Measurements from ENCODE around the gene AAMDC. TPM values are rescaled to one million over a fixed set of nuclear protein-coding genes. Genes with fewer than 3 reads are reported as not detected.
A peak's percentile ranks its signal among the peaks of the same experiment; 100 is the strongest.
"Not testable (repeated sequence)": the region's sequence is repeated elsewhere in the genome, so short reads cannot be mapped to it uniquely, and the experiment has no call there.

Gene AAMDC
- total RNA-seq, 4 donors from 2014 or later = 14.4 to 30.7 TPM; not detected in 2

- intact Hi-C loops (cut with DNase I; ENCODE audit: low total_unique reads) = no loop called here
- TF ChIP-seq POLR2AphosphoS5 (IDR thresholded peaks at IDR 0.05) (peak; percentile 59 to 83 (median 79)), EP300 (IDR thresholded peaks at IDR 0.05; ENCODE audit: low read depth) (no peak), POLR2A (IDR thresholded peaks at IDR 0.05) (peak; percentile 49)
- TF ChIP-seq, protein P1, sequence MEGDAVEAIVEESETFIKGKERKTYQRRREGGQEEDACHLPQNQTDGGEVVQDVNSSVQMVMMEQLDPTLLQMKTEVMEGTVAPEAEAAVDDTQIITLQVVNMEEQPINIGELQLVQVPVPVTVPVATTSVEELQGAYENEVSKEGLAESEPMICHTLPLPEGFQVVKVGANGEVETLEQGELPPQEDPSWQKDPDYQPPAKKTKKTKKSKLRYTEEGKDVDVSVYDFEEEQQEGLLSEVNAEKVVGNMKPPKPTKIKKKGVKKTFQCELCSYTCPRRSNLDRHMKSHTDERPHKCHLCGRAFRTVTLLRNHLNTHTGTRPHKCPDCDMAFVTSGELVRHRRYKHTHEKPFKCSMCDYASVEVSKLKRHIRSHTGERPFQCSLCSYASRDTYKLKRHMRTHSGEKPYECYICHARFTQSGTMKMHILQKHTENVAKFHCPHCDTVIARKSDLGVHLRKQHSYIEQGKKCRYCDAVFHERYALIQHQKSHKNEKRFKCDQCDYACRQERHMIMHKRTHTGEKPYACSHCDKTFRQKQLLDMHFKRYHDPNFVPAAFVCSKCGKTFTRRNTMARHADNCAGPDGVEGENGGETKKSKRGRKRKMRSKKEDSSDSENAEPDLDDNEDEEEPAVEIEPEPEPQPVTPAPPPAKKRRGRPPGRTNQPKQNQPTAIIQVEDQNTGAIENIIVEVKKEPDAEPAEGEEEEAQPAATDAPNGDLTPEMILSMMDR (IDR thresholded peaks at IDR 0.05) = peak in 3 of 5 experiments; percentile 17 to 46 (median 37)
- peaks cover 8 to 51% (median 16%) of the 10 kb centered on the region in 4 donors for H3K4me1 ChIP-seq
Observed at GRCh38 chr11:77819411-77819920, 1.5 kb upstream of the AAMDC start.

GRCh38 chr11:77819921-77820564 is 901 bp upstream of the AAMDC start:
- Histone ChIP-seq H3K4me3 (peak overlapping the region; percentile 95 to 100 (median 100)), H3K27ac (peak overlapping the region; percentile 96 to 99 (median 98)), H3K27me3 (no peaks in the 10 kb centered on the region), H3K36me3 (no peaks in the 10 kb centered on the region), H3K4me1 (peaks cover 8 to 51% (median 16%) of the 10 kb centered on the region in 4 donors), H3K9me3 (peaks cover 0 to under 1% of the 10 kb centered on the region in 2 donors)
- peak; percentile 53 for DNase-seq
- TF ChIP-seq POLR2AphosphoS5 (IDR thresholded peaks at IDR 0.05) = no peak
- TF ChIP-seq POLR2A (IDR thresholded peaks at IDR 0.05) = no peak
- TF ChIP-seq, protein P1 (IDR thresholded peaks at IDR 0.05) = no peak
- no peak for TF ChIP-seq EP300 (IDR thresholded peaks at IDR 0.05; ENCODE audit: low read depth)
- WGBS, 2 donors (ENCODE audit: low coverage in 1 of 2) = 0% methylated on average over 2 to 53 of the region's 55 CpGs
- intact Hi-C loops (cut with DNase I; ENCODE audit: low total_unique reads) (no loop called here), in situ Hi-C loops (cut with MboI; ENCODE audit: low pct_ligation_motif_present in 1 of 4, low pct_unique_long_range_greater_than_20kb in 1 of 4, low sequenced_read_pairs in 3 of 4) (loop anchor here in 1 of 4 donors (10.0 kb wide), 1 partner anchor 175 kb away; the partner anchor contains the start of gene INTS4)

More at GRCh38 chr11:77819411-77819920, 1.5 kb upstream of the AAMDC start:
- peak; percentile 89 for DNase-seq
- H3K27me3 ChIP-seq = no peaks in the 10 kb centered on the region
- in situ Hi-C loops (cut with MboI; ENCODE audit: low pct_ligation_motif_present in 1 of 4, low pct_unique_long_range_greater_than_20kb in 1 of 4, low sequenced_read_pairs in 3 of 4) = no loop called here
- peak overlapping the region; percentile 96 to 99 (median 98) for H3K27ac ChIP-seq
- 0% methylated on average over 6 to 19 of the region's 19 CpGs for WGBS, 2 donors (ENCODE audit: low coverage in 1 of 2)
- peak overlapping the region; percentile 95 to 100 (median 100) for H3K4me3 ChIP-seq
- peaks cover 0 to 5% of the 10 kb centered on the region in 2 donors for H3K9me3 ChIP-seq
- H3K36me3 ChIP-seq = no peaks in the 10 kb centered on the region

DNA sequence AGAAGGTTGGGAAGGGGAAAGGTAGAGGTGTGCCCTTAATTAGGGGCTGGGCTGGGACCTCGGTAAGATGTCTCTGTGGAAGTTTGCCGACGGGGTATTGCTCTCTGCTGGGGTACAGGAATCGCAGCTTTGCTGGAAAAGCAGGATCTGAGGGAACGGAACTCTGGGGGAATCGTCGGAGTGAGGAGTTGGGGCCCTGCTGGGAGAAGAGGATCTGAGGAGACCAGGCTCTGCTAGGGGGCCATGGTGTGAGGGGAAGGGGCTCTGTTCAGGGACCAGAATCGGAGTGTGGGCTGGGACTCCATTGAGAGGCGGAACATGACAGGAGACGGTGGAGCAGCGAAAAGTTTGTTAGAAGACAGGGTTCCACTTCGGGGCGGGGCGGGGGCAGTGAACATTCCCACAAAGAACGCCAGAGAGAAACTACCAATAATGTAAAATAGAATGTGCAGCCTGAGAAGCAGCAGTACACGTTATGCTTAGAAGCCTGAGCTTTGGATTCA is 456 bp downstream of the AAMDC start:
- 0 to 1% methylated on average over 5 to 16 of the region's 16 CpGs for WGBS, 2 donors (ENCODE audit: low coverage in 1 of 2)
- no peaks in the 10 kb centered on the region for H3K36me3 ChIP-seq
- no peaks in the 10 kb centered on the region for H3K9me3 ChIP-seq
- in situ Hi-C loops (cut with MboI; ENCODE audit: low pct_ligation_motif_present in 1 of 4, low pct_unique_long_range_greater_than_20kb in 1 of 4, low sequenced_read_pairs in 3 of 4) (loop anchor here in 1 of 4 donors (10.0 kb wide), 1 partner anchor 173 kb away; the partner anchor contains the start of gene INTS4), intact Hi-C loops (cut with DNase I; ENCODE audit: low total_unique reads) (no loop called here)
- DNase-seq = peak; percentile 27
- no peaks in the 10 kb centered on the region for H3K27me3 ChIP-seq
- H3K4me3 ChIP-seq = peak overlapping the region; percentile 30 to 100 (median 97)
- H3K27ac ChIP-seq = peak overlapping the region; percentile 96 to 99 (median 98)
- peaks cover 8 to 48% (median 16%) of the 10 kb centered on the region in 4 donors for H3K4me1 ChIP-seq
- no peak for TF ChIP-seq POLR2A (IDR thresholded peaks at IDR 0.05)
- TF ChIP-seq, protein P1 (IDR thresholded peaks at IDR 0.05) = no peak
- TF ChIP-seq EP300 (IDR thresholded peaks at IDR 0.05; ENCODE audit: low read depth) = no peak
- TF ChIP-seq POLR2AphosphoS5 (IDR thresholded peaks at IDR 0.05) = no peak

DNA sequence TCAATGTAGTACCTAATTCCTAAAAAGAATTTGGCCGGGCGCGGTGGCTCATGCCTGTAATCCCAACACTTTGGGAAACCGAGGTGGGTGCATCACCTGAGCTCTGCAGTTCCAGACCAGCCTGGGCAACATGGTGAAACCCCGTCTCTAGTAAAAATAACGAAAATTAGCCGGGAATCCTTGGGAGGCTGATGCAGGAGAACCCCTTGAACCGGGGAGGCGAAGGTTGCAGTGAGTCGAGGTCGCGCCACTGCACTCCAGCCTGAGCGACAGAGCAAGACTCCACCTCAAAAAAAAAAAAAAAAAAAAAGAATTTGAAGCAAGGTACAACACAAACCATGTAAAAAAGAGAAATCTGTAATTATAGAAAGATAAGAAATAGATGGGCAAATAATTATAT is 1.2 kb downstream of the AAMDC start:
- H3K9me3 ChIP-seq; intact Hi-C loops (cut with DNase I; ENCODE audit: low total_unique reads); H3K27me3 ChIP-seq; H3K36me3 ChIP-seq; DNase-seq: not testable (repeated sequence)
- Histone ChIP-seq H3K27ac (peak overlapping the region in 3 of 4 donors; percentile 96 to 99 (median 98)), H3K4me3 (peak overlapping the region in 3 of 4 donors; percentile 95 to 100 (median 99)), H3K4me1 (peaks cover 8 to 47% (median 16%) of the 10 kb centered on the region in 4 donors)
- WGBS, 2 donors (ENCODE audit: low coverage in 1 of 2) = 56 to 81% methylated on average over 3 to 13 of the region's 13 CpGs
- in situ Hi-C loops (cut with MboI; ENCODE audit: low pct_ligation_motif_present in 1 of 4, low pct_unique_long_range_greater_than_20kb in 1 of 4, low sequenced_read_pairs in 3 of 4) = loop anchor here in 1 of 4 donors (10.0 kb wide), 1 partner anchor 173 kb away; the partner anchor contains the start of gene INTS4
